Measurements from ENCODE around the gene PIK3AP1. TPM values are rescaled to one million over a fixed set of nuclear protein-coding genes. Genes with fewer than 3 reads are reported as not detected.

The PIK3AP1 gene
- total RNA-seq, 1 experiment from 2014 or later = 1.7 TPM

- H3K27ac ChIP-seq = no peak overlapping the region
- no peak for DNase-seq
- no TSS peak for BruUV-seq (replicated peaks)
- TF ChIP-seq EZH2 (IDR thresholded peaks at IDR 0.05; ENCODE audit: low read depth) = no peak
- TF ChIP-seq CTCF (conservative IDR thresholded peaks at IDR 0.05) = no peak
- no peaks in the 10 kb centered on the region for H3K79me2 ChIP-seq (ENCODE audit: low read depth)
- ChIA-PET POLR2A (ENCODE audit: unreplicated experiment) (no interaction called here), CTCF (no interaction called here)
- no peaks in the 10 kb centered on the region for H3K9me3 ChIP-seq (ENCODE audit: insufficient read depth, low read depth)
- intact Hi-C loops (cut with micrococcal nuclease; ENCODE audit: unreplicated experiment) = no loop called here
- H3K36me3 ChIP-seq (ENCODE audit: low read depth) = no peaks in the 10 kb centered on the region
- H3K4me3 ChIP-seq = no peak overlapping the region
- H2AFZ ChIP-seq = no peak overlapping the region
- no peaks in the 10 kb centered on the region for H3K27me3 ChIP-seq (ENCODE audit: insufficient read depth, low read depth)
- no peaks in the 10 kb centered on the region for H3F3A ChIP-seq (ENCODE audit: insufficient read depth, low read depth)
- no peaks in the 10 kb centered on the region for H3K4me1 ChIP-seq (replicated peaks; ENCODE audit: insufficient read depth)
- H4K20me1 ChIP-seq (ENCODE audit: insufficient read depth) = no peaks in the 10 kb centered on the region
- H3K9me2 ChIP-seq (ENCODE audit: insufficient read depth) = no peaks in the 10 kb centered on the region
- H3K4me2 ChIP-seq = no peak overlapping the region
These were observed 22.9 kb downstream of the PIK3AP1 start for GRCh38 chr10:96697438-96697837.

GRCh38 chr10:96696845-96697425 is 23.4 kb downstream of the PIK3AP1 start:
- Histone ChIP-seq H2AFZ (no peak overlapping the region), H3K4me1 (replicated peaks; ENCODE audit: insufficient read depth) (no peaks in the 10 kb centered on the region), H3K36me3 (ENCODE audit: low read depth) (no peaks in the 10 kb centered on the region), H3K79me2 (ENCODE audit: low read depth) (no peaks in the 10 kb centered on the region), H3K9me3 (ENCODE audit: insufficient read depth, low read depth) (no peaks in the 10 kb centered on the region), H4K20me1 (ENCODE audit: insufficient read depth) (no peaks in the 10 kb centered on the region), H3K9me2 (ENCODE audit: insufficient read depth) (no peaks in the 10 kb centered on the region), H3K4me3 (no peak overlapping the region), H3K4me2 (no peak overlapping the region), H3K27me3 (ENCODE audit: insufficient read depth, low read depth) (no peaks in the 10 kb centered on the region), H3F3A (ENCODE audit: insufficient read depth, low read depth) (no peaks in the 10 kb centered on the region), H3K27ac (no peak overlapping the region)
- ChIA-PET POLR2A (ENCODE audit: unreplicated experiment) (no interaction called here), CTCF (no interaction called here)
- BruUV-seq (replicated peaks) = no TSS peak
- intact Hi-C loops (cut with micrococcal nuclease; ENCODE audit: unreplicated experiment) = no loop called here
- DNase-seq = no peak
- TF ChIP-seq EZH2 (IDR thresholded peaks at IDR 0.05; ENCODE audit: low read depth) (no peak), CTCF (conservative IDR thresholded peaks at IDR 0.05) (no peak)

- ChIA-PET CTCF (no interaction called here), POLR2A (ENCODE audit: unreplicated experiment) (no interaction called here)
These were observed 24.2 kb downstream of the PIK3AP1 start for GRCh38 chr10:96695975-96696634.

More at GRCh38 chr10:96695975-96696634, 24.2 kb downstream of the PIK3AP1 start:
- DNase-seq = no peak
- H3K27ac ChIP-seq = no peak overlapping the region
- no peak overlapping the region for H3K4me3 ChIP-seq
- H3K9me2 ChIP-seq (ENCODE audit: insufficient read depth) = no peaks in the 10 kb centered on the region
- no peaks in the 10 kb centered on the region for H3F3A ChIP-seq (ENCODE audit: insufficient read depth, low read depth)
- intact Hi-C loops (cut with micrococcal nuclease; ENCODE audit: unreplicated experiment) = no loop called here
- H3K27me3 ChIP-seq (ENCODE audit: insufficient read depth, low read depth) = no peaks in the 10 kb centered on the region
- H3K9me3 ChIP-seq (ENCODE audit: insufficient read depth, low read depth) = no peaks in the 10 kb centered on the region
- H3K79me2 ChIP-seq (ENCODE audit: low read depth) = no peaks in the 10 kb centered on the region
- no peak overlapping the region for H3K4me2 ChIP-seq
- no peak for TF ChIP-seq EZH2 (IDR thresholded peaks at IDR 0.05; ENCODE audit: low read depth)
- TF ChIP-seq CTCF (conservative IDR thresholded peaks at IDR 0.05) = no peak
- no peaks in the 10 kb centered on the region for H3K36me3 ChIP-seq (ENCODE audit: low read depth)
- no peak overlapping the region for H2AFZ ChIP-seq
- BruUV-seq (replicated peaks) = no TSS peak
- H3K4me1 ChIP-seq (replicated peaks; ENCODE audit: insufficient read depth) = no peaks in the 10 kb centered on the region
- no peaks in the 10 kb centered on the region for H4K20me1 ChIP-seq (ENCODE audit: insufficient read depth)
